HepG2 (cell line): ENCODE measurements around the gene PLCG1. TPM values are rescaled to one million over a fixed set of nuclear protein-coding genes. Genes with fewer than 3 reads are reported as not detected.

Experiments
- POLR2G ChIP-seq: fragments of 200-400 bp; formaldehyde crosslinking; IDR thresholded peaks from 2 replicates; pipeline ENCODE4 v1.6.1; 2018; ENCODE audit warnings: mild to moderate bottlenecking, low read depth, low read length, moderate library complexity
- SMYD3 ChIP-seq: sonication (generic); formaldehyde crosslinking; IDR thresholded peaks from 2 replicates; pipeline ENCODE4 v1.8.1; 2023; ENCODE audit warnings: mild to moderate bottlenecking, missing genetic modification reagents
- TSC22D2 ChIP-seq: sonication (generic); formaldehyde crosslinking; IDR thresholded peaks from 2 replicates; pipeline ENCODE4 v1.5.1; 2020; ENCODE audit warnings: missing genetic modification reagents, mild to moderate bottlenecking, borderline replicate concordance
- ZNF292 ChIP-seq: sonication (generic); formaldehyde crosslinking; IDR thresholded peaks from 2 replicates; pipeline ENCODE4 v1.8.1; 2022; ENCODE audit warnings: mild to moderate bottlenecking, low read depth, missing genetic modification reagents, borderline replicate concordance
- ZNF33B ChIP-seq: sonication (generic); formaldehyde crosslinking; IDR thresholded peaks from 2 replicates; pipeline ENCODE4 v1.5.1; 2020; ENCODE audit warnings: mild to moderate bottlenecking, missing genetic modification reagents
- ZNF441 ChIP-seq: sonication (generic); formaldehyde crosslinking; IDR thresholded peaks from 2 replicates; pipeline ENCODE4 v1.7.0; 2021; ENCODE audit warnings: missing genetic modification reagents, borderline replicate concordance
- ZNF768 ChIP-seq: sonication (generic); formaldehyde crosslinking; IDR thresholded peaks from 2 replicates; pipeline ENCODE4 v1.4.0; 2020; ENCODE audit warnings: missing genetic modification reagents
- ZNF792 ChIP-seq: IDR thresholded peaks from 2 replicates; pipeline ENCODE4 v1.6.1; 2016
- ZSCAN25 ChIP-seq: sonication (generic); formaldehyde crosslinking; IDR thresholded peaks from 2 replicates; pipeline ENCODE4 v1.8.0; 2022; ENCODE audit warnings: mild to moderate bottlenecking, missing genetic modification reagents
- ZSCAN31 ChIP-seq: sonication (generic); formaldehyde crosslinking; IDR thresholded peaks from 2 replicates; pipeline ENCODE4 v1.5.0; 2020; ENCODE audit warnings: low read depth, mild to moderate bottlenecking, missing genetic modification reagents
- polyA plus RNA-seq, 8 experiments: library from polyadenylated mRNA; depleted of rRNA in 3 of 8; stranded (reverse) in 7 of 8; unstranded in 1 of 8; fragments of >200 nt; fragmentation: Illumina TruSeq in 4 of 8; extraction: Trizol in 4 of 8; gene quantifications; 2 replicates each; pipeline versions ENCODE4 v1.2.1 to v1.2.3, GENCODE V29; 2011 to 2016; ENCODE audit warnings: low read depth in 4 of 8, missing spikeins in 1 of 8, mixed read lengths in 1 of 8; ENCODE audit not compliant: insufficient read depth in 1 of 8
- total RNA-seq, 5 experiments: library from RNA; depleted of rRNA; stranded (reverse); fragments of >200 nt; fragmentation: Illumina TruSeq; extraction: Trizol; gene quantifications; 2 replicates each; pipeline ENCODE4 v1.2.3, GENCODE V29; 2016; ENCODE audit warnings: low read depth in 1 of 5
- TF ChIP-seq, protein P1 (sequence below): sonication (generic); formaldehyde crosslinking; IDR thresholded peaks from 2 replicates; pipeline ENCODE4 v1.4.0; 2020; ENCODE audit warnings: mild to moderate bottlenecking, missing genetic modification reagents
- TF ChIP-seq, protein P2 (sequence below): sonication (generic); formaldehyde crosslinking; IDR thresholded peaks from 2 replicates; pipeline ENCODE4 v1.4.0; 2020; ENCODE audit warnings: missing genetic modification reagents
- TF ChIP-seq, protein P3 (sequence below): sonication (generic); formaldehyde crosslinking; IDR thresholded peaks from 2 replicates; pipeline ENCODE4 v1.5.0; 2020; ENCODE audit warnings: missing genetic modification reagents
- TF ChIP-seq, protein P4 (sequence below): IDR thresholded peaks from 2 replicates; pipeline ENCODE4 v1.6.1; 2016; ENCODE audit warnings: low read depth
- TF ChIP-seq, protein P5 (sequence below): sonication (generic); formaldehyde crosslinking; IDR thresholded peaks from 2 replicates; pipeline ENCODE4 v1.5.1; 2020; ENCODE audit warnings: mild to moderate bottlenecking, missing genetic modification reagents, moderate library complexity

The PLCG1 gene
- total and polyA plus RNA-seq, 2 of the 13 experiments (the other 11 are each of a cell fraction or from before 2014, with no cell fraction given), result 85.3 to 158 TPM

DNA sequence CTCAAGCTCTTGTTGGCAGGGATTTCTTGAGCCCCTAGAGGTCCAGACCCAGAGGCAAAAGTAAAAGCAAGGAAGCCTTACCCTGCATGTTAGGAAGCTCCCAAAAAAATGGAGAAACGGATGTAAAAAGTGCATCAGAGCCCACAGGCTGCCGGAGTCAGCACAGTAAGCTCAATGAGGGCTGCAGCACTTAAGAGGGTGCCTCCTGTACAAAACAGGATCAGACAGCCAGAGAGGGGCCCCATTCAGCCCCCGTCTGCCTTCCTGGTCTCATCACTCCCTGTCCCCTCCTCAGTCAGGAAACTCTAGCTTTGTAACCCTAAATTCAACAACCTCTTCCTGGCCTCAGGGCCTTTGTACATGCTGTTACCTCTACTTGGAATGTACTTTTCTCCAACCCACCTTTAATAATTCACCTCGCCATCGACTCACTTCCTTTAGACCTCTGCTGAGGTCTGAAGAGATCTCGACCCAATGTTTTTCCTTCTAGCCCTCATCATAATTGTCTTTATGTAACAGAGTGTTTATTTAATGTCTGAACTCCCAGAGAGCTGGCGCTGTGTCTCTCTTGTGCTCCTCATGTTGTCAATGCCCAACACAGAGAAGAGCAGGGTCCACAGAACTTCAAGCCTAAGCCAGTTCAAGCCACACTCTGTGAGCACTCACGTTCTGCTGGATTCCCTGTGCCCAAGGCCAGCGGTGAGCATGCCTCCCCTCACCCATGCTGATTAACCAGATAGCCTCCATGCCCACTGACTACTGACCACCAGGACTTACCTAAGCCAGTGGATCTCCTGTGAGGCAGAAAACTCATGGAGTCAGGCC lies 2.8 kb upstream of the PLCG1 start (continued):
- TF ChIP-seq POLR2G (no peak), ZNF768 (CRISPR knock-in tag) (no peak), ZNF292 (CRISPR knock-in tag) (peak; percentile 34; the same call in 1 of the 2 replicates), SMYD3 (CRISPR knock-in tag) (no peak), ZNF792 (CRISPR knock-in tag) (no peak; the same call in 1 of the 2 replicates), TSC22D2 (CRISPR knock-in tag) (no peak), ZSCAN31 (CRISPR knock-in tag) (no peak), ZNF441 (CRISPR knock-in tag) (0 out of 2 replicates have a peak, but pooled peaks have one; percentile 16), ZNF33B (0 out of 2 replicates have a peak, but pooled peaks have one; percentile 23), ZSCAN25 (CRISPR knock-in tag) (no peak)
- TF ChIP-seq, protein P1, sequence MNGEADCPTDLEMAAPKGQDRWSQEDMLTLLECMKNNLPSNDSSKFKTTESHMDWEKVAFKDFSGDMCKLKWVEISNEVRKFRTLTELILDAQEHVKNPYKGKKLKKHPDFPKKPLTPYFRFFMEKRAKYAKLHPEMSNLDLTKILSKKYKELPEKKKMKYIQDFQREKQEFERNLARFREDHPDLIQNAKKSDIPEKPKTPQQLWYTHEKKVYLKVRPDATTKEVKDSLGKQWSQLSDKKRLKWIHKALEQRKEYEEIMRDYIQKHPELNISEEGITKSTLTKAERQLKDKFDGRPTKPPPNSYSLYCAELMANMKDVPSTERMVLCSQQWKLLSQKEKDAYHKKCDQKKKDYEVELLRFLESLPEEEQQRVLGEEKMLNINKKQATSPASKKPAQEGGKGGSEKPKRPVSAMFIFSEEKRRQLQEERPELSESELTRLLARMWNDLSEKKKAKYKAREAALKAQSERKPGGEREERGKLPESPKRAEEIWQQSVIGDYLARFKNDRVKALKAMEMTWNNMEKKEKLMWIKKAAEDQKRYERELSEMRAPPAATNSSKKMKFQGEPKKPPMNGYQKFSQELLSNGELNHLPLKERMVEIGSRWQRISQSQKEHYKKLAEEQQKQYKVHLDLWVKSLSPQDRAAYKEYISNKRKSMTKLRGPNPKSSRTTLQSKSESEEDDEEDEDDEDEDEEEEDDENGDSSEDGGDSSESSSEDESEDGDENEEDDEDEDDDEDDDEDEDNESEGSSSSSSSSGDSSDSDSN (CRISPR knock-in tag), result peak; percentile 41; the same call in 1 of the 2 replicates
- TF ChIP-seq, protein P2, sequence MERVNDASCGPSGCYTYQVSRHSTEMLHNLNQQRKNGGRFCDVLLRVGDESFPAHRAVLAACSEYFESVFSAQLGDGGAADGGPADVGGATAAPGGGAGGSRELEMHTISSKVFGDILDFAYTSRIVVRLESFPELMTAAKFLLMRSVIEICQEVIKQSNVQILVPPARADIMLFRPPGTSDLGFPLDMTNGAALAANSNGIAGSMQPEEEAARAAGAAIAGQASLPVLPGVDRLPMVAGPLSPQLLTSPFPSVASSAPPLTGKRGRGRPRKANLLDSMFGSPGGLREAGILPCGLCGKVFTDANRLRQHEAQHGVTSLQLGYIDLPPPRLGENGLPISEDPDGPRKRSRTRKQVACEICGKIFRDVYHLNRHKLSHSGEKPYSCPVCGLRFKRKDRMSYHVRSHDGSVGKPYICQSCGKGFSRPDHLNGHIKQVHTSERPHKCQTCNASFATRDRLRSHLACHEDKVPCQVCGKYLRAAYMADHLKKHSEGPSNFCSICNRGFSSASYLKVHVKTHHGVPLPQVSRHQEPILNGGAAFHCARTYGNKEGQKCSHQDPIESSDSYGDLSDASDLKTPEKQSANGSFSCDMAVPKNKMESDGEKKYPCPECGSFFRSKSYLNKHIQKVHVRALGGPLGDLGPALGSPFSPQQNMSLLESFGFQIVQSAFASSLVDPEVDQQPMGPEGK (CRISPR knock-in tag), result no peak
- TF ChIP-seq, protein P3, sequence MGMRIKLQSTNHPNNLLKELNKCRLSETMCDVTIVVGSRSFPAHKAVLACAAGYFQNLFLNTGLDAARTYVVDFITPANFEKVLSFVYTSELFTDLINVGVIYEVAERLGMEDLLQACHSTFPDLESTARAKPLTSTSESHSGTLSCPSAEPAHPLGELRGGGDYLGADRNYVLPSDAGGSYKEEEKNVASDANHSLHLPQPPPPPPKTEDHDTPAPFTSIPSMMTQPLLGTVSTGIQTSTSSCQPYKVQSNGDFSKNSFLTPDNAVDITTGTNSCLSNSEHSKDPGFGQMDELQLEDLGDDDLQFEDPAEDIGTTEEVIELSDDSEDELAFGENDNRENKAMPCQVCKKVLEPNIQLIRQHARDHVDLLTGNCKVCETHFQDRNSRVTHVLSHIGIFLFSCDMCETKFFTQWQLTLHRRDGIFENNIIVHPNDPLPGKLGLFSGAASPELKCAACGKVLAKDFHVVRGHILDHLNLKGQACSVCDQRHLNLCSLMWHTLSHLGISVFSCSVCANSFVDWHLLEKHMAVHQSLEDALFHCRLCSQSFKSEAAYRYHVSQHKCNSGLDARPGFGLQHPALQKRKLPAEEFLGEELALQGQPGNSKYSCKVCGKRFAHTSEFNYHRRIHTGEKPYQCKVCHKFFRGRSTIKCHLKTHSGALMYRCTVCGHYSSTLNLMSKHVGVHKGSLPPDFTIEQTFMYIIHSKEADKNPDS (CRISPR knock-in tag), result no peak
- TF ChIP-seq, protein P4, sequence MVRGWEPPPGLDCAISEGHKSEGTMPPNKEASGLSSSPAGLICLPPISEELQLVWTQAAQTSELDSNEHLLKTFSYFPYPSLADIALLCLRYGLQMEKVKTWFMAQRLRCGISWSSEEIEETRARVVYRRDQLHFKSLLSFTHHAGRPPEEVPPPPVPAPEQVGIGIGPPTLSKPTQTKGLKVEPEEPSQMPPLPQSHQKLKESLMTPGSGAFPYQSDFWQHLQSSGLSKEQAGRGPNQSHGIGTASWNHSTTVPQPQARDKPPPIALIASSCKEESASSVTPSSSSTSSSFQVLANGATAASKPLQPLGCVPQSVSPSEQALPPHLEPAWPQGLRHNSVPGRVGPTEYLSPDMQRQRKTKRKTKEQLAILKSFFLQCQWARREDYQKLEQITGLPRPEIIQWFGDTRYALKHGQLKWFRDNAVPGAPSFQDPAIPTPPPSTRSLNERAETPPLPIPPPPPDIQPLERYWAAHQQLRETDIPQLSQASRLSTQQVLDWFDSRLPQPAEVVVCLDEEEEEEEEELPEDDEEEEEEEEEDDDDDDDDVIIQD (CRISPR knock-in tag), result no peak; the same call in none of the 2 replicates
- TF ChIP-seq, protein P5, sequence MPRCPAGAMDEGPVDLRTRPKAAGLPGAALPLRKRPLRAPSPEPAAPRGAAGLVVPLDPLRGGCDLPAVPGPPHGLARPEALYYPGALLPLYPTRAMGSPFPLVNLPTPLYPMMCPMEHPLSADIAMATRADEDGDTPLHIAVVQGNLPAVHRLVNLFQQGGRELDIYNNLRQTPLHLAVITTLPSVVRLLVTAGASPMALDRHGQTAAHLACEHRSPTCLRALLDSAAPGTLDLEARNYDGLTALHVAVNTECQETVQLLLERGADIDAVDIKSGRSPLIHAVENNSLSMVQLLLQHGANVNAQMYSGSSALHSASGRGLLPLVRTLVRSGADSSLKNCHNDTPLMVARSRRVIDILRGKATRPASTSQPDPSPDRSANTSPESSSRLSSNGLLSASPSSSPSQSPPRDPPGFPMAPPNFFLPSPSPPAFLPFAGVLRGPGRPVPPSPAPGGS (CRISPR knock-in tag), result 0 out of 2 replicates have a peak, but pooled peaks have one; percentile 8
